HG03457 (cell line): ENCODE data around the gene NRARP.

ENCODE experiments used
- ATAC-seq: cut with Tn5 transposase; IDR thresholded peaks from one replicate; pipeline ENCODE4 v1.9.1; 2021; ENCODE audit warnings: moderate number of reproducible peaks; ENCODE audit not compliant: unreplicated experiment

NRARP gene

DNA sequence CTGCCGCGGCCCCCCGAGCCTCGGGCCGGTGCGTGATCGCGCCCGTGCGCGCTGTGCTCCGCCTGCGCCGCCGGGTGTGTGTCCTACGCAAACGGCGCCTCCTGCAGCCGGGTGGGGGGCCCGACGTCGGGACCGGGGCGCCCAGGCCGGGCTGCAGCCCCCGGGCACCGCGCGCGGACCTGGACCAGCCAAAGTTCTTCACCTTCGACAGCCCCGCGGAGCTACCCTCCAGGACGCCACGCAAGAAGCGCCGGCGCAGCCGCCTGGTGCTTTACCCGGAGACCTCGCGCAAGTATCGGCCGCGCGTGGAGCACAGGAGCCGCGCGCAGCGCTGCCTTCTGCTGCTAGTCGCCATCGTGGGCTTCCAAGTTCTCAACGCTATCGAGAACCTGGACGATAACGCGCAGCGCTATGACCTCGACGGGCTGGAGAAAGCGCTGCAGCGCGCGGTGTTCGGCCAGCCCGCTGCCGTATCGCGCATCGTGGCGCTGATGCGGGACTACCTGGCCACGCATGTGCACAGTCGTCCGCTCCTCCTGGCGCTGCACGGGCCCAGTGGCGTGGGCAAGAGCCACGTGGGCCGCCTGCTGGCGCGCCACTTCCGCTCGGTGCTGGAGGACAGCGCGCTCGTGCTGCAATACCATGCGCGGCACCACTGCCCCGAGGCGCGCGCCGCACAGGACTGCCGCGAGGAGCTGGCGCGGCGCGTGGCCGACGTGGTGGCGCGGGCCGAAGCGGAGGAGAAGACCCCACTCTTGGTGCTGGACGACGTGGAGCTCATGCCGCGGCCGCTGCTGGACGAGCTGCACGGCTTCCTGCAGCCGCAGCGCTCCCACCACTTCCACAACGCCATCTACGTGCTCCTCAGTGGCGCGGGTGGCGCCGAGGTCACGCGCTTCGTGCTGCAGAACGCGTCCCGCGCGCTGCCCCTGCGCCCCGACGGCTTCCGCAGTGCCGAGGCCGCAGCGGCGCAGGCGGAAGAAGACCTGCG, 23.1 kb downstream of the NRARP start:
- ATAC-seq, result no peak

DNA sequence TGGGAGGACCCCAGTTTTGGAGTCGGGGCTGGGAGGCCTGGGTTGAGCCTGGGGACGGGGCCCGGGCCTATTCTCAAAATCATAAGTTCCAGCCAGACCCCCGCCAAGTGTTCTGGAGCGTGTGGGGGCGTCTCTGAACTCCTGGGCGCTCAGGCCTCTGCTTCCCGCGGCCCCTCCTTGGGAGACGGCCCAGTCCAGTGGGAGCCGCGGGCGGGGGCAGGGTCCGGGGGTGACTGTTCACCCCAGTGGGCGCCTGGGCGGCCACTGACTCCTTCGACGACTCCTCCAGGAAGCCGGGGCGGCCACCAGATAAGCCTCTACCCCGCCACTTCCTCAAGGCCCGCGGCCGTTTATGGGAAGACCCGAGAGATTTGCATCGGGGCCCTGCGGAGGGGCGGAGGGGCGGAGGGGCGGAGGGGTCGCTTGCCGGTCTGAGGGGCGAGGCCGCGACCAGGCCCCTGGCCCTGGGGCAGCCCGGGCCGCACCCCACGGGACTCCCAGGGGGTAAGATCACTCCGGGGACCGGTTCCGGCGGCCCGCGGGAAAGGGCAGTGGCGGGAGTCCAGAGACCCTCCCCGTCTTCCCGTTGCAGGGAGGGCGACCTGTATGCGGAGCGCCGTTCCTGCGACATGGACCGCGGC, 23.9 kb downstream of the NRARP start:
- no peak for ATAC-seq

DNA sequence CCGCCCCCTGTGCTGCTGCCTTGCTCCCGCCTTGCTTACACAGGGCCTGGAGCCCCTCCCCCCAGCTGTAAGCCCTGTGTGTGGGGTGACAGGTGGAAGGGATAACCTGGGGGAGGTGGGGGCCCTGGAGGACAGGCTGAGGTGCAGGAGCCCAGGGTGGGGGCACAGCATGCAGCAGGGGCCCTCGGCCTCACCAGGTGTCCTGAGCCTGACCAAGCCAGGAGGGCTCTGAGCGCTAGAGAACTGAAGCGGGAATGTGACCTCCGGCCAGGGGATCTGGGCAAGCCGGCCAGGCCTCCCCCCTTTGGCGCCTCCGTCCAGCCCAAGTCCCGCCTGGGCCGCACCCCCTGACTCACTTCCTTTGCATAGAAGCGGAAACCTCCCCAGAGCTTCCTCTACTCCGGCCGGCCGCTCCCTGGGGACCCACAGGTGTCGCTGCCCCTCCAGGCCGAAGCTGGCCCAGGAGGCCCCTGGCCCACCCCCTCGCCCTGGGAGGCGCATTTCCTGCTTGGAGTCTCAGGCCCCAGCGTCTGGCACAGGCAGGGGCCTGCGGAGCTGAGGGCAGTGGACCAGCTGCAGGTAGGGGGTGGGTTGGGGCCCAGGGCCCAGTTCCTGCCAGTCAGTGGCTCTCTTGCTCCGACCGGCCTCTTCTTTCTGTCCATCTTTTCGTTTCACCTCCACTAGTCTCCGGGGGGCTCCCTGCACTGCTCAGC, 24.6 kb downstream of the NRARP start, which contains the start of gene TOR4A:
TOR4A (plus strand) TSS at position 398 of the 713 bp plus-strand sequence. CDS start 964 bp downstream, outside the sequence.
- no peak for ATAC-seq

GRCh38 chr9:137276473-137277328, 25.4 kb downstream of the NRARP start:
- ATAC-seq, result no peak

- no peak for ATAC-seq
Observed at GRCh38 chr9:137275588-137276472, 26.2 kb downstream of the NRARP start.

- ATAC-seq, result no peak
Observed at GRCh38 chr9:137275203-137275587, 26.9 kb downstream of the NRARP start.

DNA sequence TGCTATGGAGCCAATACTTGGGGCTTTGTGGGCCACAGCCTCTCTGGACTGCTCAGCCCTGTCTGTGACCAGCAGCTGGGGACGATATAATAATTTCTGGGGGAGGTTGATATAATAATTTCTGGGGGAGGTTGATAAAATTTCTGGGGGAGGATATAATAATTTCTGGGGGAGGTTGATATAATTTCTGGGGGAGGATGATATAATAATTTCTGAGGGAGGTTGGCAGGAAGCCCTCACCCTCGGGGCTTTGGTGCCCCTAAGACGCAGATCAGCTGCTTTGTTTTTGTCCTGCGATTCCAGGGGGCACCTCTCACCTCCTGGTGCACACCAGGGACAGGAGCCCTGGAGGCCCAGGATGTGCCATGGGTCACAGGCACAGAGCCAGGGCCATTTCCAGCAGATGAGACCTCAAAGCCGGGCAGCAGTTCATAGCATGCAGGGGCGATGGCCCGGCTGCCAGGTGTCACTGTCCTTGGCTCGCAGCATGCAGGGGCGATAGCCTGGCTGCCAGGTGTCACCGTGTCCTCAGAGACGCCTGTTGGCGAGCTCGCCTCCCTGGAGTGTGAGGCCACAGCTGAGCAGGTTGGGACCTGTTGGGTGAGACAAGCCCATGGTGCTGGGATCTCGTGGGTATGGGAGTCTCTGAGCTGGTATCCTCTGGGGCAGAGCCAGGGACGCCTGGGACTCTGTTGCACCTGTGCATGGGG, 28.3 kb downstream of the NRARP start:
- ATAC-seq, result no peak

DNA sequence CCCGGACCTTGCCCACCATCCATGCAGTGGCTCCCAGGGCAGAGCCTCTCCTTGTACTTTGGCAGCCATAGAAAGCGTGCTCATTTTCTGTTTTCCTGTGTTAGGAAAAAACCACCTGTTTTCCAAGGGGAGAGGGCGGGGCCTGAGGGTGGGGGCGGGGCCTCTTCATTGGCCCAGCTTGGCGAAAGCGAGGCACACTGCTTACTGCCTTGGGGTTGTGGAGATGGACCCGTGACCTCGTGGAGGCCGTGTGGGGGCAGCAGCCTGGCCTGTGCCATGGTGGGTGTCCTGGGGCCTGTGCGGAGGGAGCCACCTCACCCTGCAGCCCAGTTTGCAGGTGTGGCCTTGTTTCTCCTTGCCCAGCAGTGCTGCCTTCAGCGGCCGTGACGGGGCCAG, 29.0 kb downstream of the NRARP start:
- ATAC-seq, result no peak

- no peak for ATAC-seq
Observed at GRCh38 chr9:137272241-137273094, 29.6 kb downstream of the NRARP start.

DNA sequence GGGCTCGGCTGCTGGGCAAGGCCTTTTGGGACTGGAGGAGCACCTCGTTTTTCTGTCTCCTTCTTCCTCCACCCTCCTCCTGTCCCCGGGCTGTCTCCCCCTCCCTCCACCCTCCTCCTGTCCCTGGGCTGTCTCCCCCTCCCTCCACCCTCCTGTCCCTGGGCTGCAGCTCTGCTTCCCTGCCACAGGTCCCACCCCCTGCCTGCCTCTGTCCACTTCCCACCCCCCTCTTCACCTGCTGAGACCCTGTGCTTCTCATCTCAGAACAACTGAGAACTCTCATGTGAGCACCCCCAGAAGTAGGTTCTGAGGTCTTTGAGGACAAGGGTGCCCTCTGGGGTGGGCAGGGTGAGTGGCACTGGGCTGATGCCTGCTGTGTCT, 30.4 kb downstream of the NRARP start:
- no peak for ATAC-seq

DNA sequence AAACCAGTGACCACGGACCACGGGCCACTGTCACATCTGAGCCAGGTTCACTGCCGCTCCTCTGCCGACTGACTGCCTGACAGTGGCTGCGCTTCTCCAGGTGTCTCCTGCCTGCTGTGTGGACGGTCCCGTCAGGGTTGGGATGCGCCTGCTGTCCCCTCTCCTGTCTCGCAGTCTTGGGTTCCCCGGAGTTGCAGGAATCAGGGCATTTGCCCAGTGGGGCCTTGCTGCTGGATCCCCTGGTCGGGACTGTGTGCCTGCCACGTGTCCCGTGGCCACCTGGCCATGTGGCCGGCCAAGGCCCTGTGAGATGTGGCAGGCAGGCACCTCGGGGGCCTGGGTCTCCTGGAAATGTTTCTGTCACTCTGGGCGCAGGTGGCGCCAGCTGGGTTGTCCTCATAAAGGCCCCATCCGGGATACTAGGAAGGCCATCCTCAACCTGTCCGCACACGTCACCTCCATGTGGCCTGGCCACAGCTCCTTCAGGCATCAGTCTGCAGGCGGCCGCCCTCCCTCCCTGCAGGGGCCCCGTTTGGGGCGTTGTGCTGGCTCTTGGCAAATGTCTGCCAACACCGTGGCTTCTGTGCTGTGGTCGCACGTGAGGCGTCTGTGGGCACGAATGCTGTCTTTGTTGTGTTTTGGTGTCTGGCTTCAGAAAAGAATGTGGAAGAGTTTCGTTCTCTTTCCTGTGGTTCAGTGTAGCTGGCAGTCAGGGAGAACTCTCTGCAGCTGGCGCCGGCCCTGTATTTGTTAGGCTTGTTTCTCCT, 31.0 kb downstream of the NRARP start:
- ATAC-seq, result no peak

GRCh38 chr9:137269231-137269772, 32.8 kb downstream of the NRARP start:
- ATAC-seq, result no peak

DNA sequence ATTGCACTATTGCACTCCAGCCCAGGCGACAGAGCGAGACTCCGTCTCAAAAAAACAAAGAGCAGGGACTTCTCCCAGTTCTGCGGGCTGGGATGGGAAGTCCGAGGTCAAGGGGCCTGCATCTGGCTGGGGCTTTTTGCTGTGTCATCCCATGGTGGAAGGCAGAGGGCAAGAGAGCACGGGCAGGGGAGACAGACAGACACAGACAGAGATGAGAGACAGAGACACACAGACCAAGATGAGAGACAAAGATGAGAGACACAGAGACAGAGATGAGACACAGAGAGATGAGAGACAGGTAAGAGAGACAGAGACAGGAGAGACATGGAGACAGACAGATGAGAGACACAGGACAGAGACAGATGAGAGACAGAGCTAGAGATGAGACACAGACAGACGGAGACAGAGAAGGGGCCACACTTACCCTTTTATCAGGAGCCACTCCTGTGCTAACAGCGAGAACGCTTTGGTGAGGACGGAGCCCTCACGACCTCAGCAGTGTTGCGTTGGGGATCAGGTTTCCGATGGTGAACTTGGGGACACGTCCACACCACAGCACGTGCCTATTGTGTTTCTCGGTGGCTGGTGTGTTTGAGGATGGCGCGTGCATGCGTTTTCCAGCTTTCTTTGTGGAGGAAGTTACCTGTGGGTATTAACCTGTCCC, 33.4 kb downstream of the NRARP start:
- no peak for ATAC-seq

DNA sequence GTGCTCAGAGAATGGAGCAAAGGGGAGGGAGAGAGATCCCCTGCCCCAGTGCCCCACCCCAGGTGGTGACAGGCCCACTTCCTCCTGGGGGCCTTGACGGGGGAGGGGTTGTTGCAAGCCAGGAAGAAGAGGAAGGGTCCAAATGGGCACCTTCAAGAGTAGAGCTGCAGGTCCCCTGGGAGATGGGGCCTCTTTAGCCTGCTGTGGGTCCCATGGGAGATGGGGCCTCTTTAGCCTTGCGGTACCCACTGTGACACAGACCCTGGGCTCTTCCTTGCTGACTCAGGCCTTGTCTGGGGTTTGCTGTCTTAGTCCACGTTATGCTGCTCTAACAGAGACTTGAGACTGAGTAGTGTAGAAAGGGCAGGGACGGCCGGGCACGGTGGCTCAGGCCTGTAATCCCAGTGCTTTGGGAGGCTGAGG, 34.1 kb downstream of the NRARP start:
- no peak for ATAC-seq

GRCh38 chr9:137266585-137267453, 35.3 kb downstream of the NRARP start:
- ATAC-seq, result no peak

- ATAC-seq, result no peak
Observed at GRCh38 chr9:137266162-137266527, 35.9 kb downstream of the NRARP start.
